Naive thymus-derived CD4-positive, alpha-beta T cell (primary cell): ENCODE results near the gene CRTC3. TPM values are rescaled to one million over a fixed set of nuclear protein-coding genes. Genes with fewer than 3 reads are reported as not detected.

Source experiments
- ATAC-seq: fragments of 150-1000 bp; cut with Tn5 transposase; 2 replicates; pipeline ENCODE4 v1.10.0; 2021; ENCODE audit warnings: mild to moderate bottlenecking, moderate library complexity
- CTCF ChIA-PET: fragments of 350-600 bp; sonication (Branson Sonifier 250); formaldehyde crosslinking; loops from one replicate; lab custom pipeline; 2021; ENCODE audit warnings: antibody characterized with exemption; lab: Charles Lee
- POLR2A ChIA-PET: fragments of 350-600 bp; sonication (Branson Sonifier 250); formaldehyde crosslinking; loops from one replicate; lab custom pipeline; 2021; ENCODE audit warnings: antibody characterized with exemption, inconsistent platforms; lab: Charles Lee
- DNase-seq, 9 donors: peaks; one replicate each; pipeline versions ENCODE4 v3.0.0 to v3.0.0-alpha.2; 2020 to 2022; ENCODE audit warnings: mixed read lengths in 1 of 9
- H3K27ac ChIP-seq: one replicate; pipeline ENCODE4 v1.7.0; 2013; ENCODE audit warnings: mild to moderate bottlenecking, low read depth, low read length, moderate library complexity
- H3K27me3 ChIP-seq, 2 donors: one replicate each; pipeline ENCODE4 v1.7.0; 2013; ENCODE audit warnings: low read length in 2 of 2, mild to moderate bottlenecking in 2 of 2, moderate library complexity in 2 of 2; ENCODE audit not compliant: control insufficient read depth in 2 of 2, insufficient read depth in 2 of 2
- H3K36me3 ChIP-seq, 3 experiments: 1 replicate in 2 of 3; 2 replicates in 1 of 3; pipeline ENCODE4 v1.7.0; 2013; ENCODE audit warnings: low read length in 3 of 3, mild to moderate bottlenecking in 3 of 3, moderate library complexity in 1 of 3; ENCODE audit not compliant: insufficient read depth in 3 of 3, control insufficient read depth in 2 of 3
- H3K4me1 ChIP-seq, 2 donors: one replicate each; pipeline ENCODE4 v1.7.0; 2013; ENCODE audit warnings: low read length in 2 of 2, mild to moderate bottlenecking in 2 of 2, moderate library complexity in 1 of 2; ENCODE audit not compliant: control insufficient read depth in 2 of 2, insufficient read depth in 2 of 2
- H3K4me3 ChIP-seq: 2 replicates; pipeline ENCODE4 v1.7.0; 2013; ENCODE audit warnings: mild to moderate bottlenecking, low read length
- H3K9me3 ChIP-seq, 3 experiments: 1 replicate in 2 of 3; 2 replicates in 1 of 3; pipeline ENCODE4 v1.7.0; 2013; ENCODE audit warnings: low read length in 3 of 3; ENCODE audit not compliant: control insufficient read depth in 2 of 3
- H3K27ac Mint-ChIP-seq, 9 donors: one replicate each; pipeline ENCODE4 v1.8.0; 2020 to 2022; ENCODE audit warnings: mixed read lengths in 9 of 9, mild to moderate bottlenecking in 8 of 9, moderate library complexity in 5 of 9, inconsistent platforms in 2 of 9
- H3K27me3 Mint-ChIP-seq, 5 donors: one replicate each; pipeline ENCODE4 v1.8.0; 2021 to 2022; ENCODE audit warnings: mixed read lengths in 5 of 5, mild to moderate bottlenecking in 1 of 5
- H3K36me3 Mint-ChIP-seq, 5 donors: one replicate each; pipeline ENCODE4 v1.8.0; 2020 to 2022; ENCODE audit warnings: mixed read lengths in 5 of 5, mild to moderate bottlenecking in 3 of 5, inconsistent platforms in 1 of 5
- H3K4me1 Mint-ChIP-seq, 7 donors: one replicate each; pipeline ENCODE4 v1.8.0; 2020 to 2022; ENCODE audit warnings: mixed read lengths in 7 of 7, mild to moderate bottlenecking in 3 of 7, inconsistent platforms in 1 of 7
- H3K4me3 Mint-ChIP-seq, 10 donors: one replicate each; pipeline ENCODE4 v1.8.0; 2020 to 2022; ENCODE audit warnings: mild to moderate bottlenecking in 10 of 10, mixed read lengths in 10 of 10, moderate library complexity in 6 of 10, inconsistent platforms in 2 of 10
- H3K9me3 Mint-ChIP-seq, 11 donors: one replicate each; pipeline ENCODE4 v1.8.0; 2020 to 2022; ENCODE audit warnings: mixed read lengths in 11 of 11, mild to moderate bottlenecking in 4 of 11, inconsistent platforms in 1 of 11, moderate library complexity in 1 of 11
- intact Hi-C, 2 donors: fragments of 100-400 bp; cut with micrococcal nuclease; formaldehyde crosslinking; loops; one replicate each; pipeline ENCODE4 v1.15.1; 2023
- polyA plus RNA-seq, 2 donors: library from polyadenylated mRNA; unstranded; fragments of 300-500 nt; fragmentation: Illumina TruSeq; gene quantifications; one replicate each; pipeline ENCODE4 v1.2.3, GENCODE V29; 2021
- total RNA-seq, 6 experiments: library from RNA in 5 of 6; stranded (reverse) in 5 of 6; gene quantifications; 1 replicate in 5 of 6; 2 replicates in 1 of 6; pipeline ENCODE4 v1.2.3 and lab custom pipeline; 2021 to 2026

Gene CRTC3
- total and polyA plus RNA-seq, 7 experiments from 2014 or later, result 40.5 to 132 (median 106) TPM

- Histone ChIP-seq H3K9me3 (no peaks in the 10 kb centered on the region), H3K4me3 (no peak overlapping the region), H3K36me3 (peaks cover 0 to 63% (median 11%) of the 10 kb centered on the region in 3 experiments), H3K27me3 (no peaks in the 10 kb centered on the region), H3K27ac (no peak overlapping the region), H3K4me1 (peaks cover 3% of the 10 kb centered on the region in 2 donors)
- Mint-ChIP-seq H3K27ac (peak overlapping the region in 2 of 9 donors; percentile 20 to 64), H3K36me3 (peaks cover 5 to 36% (median 22%) of the 10 kb centered on the region in 5 donors), H3K27me3 (peaks cover 0 to 2% (median 0%) of the 10 kb centered on the region in 5 donors), H3K9me3 (peaks cover 0 to 3% (median 0%) of the 10 kb centered on the region in 11 donors), H3K4me3 (no peak overlapping the region), H3K4me1 (peaks cover 4 to 20% (median 16%) of the 10 kb centered on the region in 7 donors)
- ATAC-seq (no peak), DNase-seq (no peak)
- ChIA-PET POLR2A (interaction anchor here (0.9 kb wide), 1 partner anchor 237 kb away, joined by 3 read pairs; no protein-coding TSS in a partner anchor), CTCF (interaction anchor here (1.6 kb wide), 1 partner anchor 323 kb away, joined by 3 read pairs; no protein-coding TSS in a partner anchor)
- intact Hi-C loops, result loop anchor here in 1 of 2 donors (10.0 kb wide), 1 partner anchor 278 kb away; no protein-coding TSS in a partner anchor
These were observed 113.5 kb downstream of the CRTC3 start for GRCh38 chr15:90643301-90643632.

DNA sequence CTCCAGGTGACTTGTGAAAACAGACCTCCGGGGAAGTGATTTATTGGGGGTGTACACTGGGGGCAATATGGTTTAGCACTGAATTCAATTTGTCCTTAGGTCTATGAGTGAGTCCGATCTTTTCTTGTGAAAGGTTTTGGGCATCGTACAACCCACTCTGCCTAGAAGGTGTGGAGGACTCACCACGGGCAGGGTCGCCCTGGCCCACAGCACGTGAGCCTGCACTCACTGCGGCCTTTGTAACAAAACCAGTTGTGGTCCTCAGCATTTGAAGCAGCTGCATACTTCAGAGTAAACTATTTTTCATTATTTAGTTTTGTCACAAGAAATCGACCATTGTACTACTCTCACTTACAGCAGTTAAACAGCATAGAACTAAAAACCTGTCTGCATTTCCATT is 114.8 kb downstream of the CRTC3 start:
- peaks cover 11 to 29% (median 27%) of the 10 kb centered on the region in 7 donors for H3K4me1 Mint-ChIP-seq
- Histone ChIP-seq H3K27me3 (no peaks in the 10 kb centered on the region), H3K27ac (no peak overlapping the region), H3K9me3 (no peaks in the 10 kb centered on the region), H3K36me3 (peaks cover 0 to 51% (median 11%) of the 10 kb centered on the region in 3 experiments), H3K4me3 (no peak overlapping the region), H3K4me1 (peaks cover 9 to 10% of the 10 kb centered on the region in 2 donors)
- H3K27me3 Mint-ChIP-seq, result peaks cover 0 to 4% (median 0%) of the 10 kb centered on the region in 5 donors
- ChIA-PET POLR2A (interaction anchor here (1.0 kb wide), 1 partner anchor 125 kb away, joined by 5 read pairs; no protein-coding TSS in a partner anchor), CTCF (no interaction called here)
- ATAC-seq (no peak), DNase-seq (no peak)
- H3K27ac Mint-ChIP-seq, result peak overlapping the region in 6 of 9 donors; percentile 27 to 77 (median 72)
- H3K9me3 Mint-ChIP-seq, result peaks cover 0 to 3% (median 0%) of the 10 kb centered on the region in 11 donors
- intact Hi-C loops, result loop anchor here in 1 of 2 donors (10.0 kb wide), 1 partner anchor 280 kb away; no protein-coding TSS in a partner anchor
- peaks cover 0 to 28% (median 17%) of the 10 kb centered on the region in 5 donors for H3K36me3 Mint-ChIP-seq
- no peak overlapping the region for H3K4me3 Mint-ChIP-seq

DNA sequence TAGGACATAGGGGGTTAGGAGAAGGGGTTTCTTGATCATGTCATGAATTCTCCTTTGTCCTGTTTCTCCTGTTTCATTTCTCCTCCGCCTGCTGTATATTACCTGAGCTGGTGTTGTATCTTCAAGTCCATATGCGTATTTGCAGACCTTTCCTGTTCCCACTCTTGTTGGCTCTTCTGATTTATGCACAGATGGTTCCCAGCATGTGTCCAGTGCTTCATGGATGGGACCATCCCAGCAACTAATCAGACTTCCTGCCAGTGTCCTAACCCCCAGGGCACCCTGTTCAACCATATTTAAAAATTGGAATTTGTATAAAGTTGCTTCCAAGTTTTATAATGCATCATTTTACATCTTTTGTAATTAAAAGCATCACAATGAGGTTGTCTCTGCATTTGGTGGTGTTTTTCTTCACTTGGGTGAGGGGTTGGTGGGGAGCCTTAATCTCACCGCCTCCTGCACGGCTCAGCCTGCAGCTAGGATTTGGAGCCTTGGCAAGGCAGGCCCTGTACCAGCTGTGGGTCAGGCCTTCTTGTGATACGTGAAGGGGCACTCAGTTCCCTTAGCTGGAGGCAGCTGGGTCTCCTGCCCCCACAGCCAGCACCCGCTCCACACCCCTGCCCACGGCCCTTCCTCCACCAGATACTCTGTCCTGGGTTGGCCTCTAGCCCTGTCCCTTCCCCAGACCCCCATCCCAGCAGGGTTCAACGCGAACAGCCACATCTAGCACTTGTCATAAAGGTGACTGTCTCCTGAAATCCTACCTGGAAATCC is 115.4 kb downstream of the CRTC3 start:
- Mint-ChIP-seq H3K4me3 (no peak overlapping the region), H3K36me3 (peaks cover 0 to 28% (median 17%) of the 10 kb centered on the region in 5 donors), H3K4me1 (peaks cover 17 to 35% (median 33%) of the 10 kb centered on the region in 7 donors), H3K9me3 (peaks cover 0 to 3% (median 0%) of the 10 kb centered on the region in 11 donors), H3K27ac (peak overlapping the region; percentile 45 to 83 (median 73)), H3K27me3 (peaks cover 0 to 4% (median 0%) of the 10 kb centered on the region in 5 donors)
- no peaks in the 10 kb centered on the region for H3K27me3 ChIP-seq
- H3K36me3 ChIP-seq, result peaks cover 0 to 49% (median 11%) of the 10 kb centered on the region in 3 experiments
- no peaks in the 10 kb centered on the region for H3K9me3 ChIP-seq
- no peak overlapping the region for H3K27ac ChIP-seq
- intact Hi-C loops, result loop anchor here (5.0 to 10.0 kb wide), 2 partner anchors 227 to 280 kb away; no protein-coding TSS in a partner anchor
- peaks cover 9 to 13% of the 10 kb centered on the region in 2 donors for H3K4me1 ChIP-seq
- H3K4me3 ChIP-seq, result no peak overlapping the region
- DNase-seq, result peak in 1 of 9 donors; percentile 18
- no peak for ATAC-seq
- POLR2A ChIA-PET, result interaction anchor here (1.0 kb wide), 1 partner anchor 126 kb away, joined by 5 read pairs; no protein-coding TSS in a partner anchor
- CTCF ChIA-PET, result interaction anchor here (1.3 kb wide), 1 partner anchor 241 kb away, joined by 4 read pairs; no protein-coding TSS in a partner anchor

DNA sequence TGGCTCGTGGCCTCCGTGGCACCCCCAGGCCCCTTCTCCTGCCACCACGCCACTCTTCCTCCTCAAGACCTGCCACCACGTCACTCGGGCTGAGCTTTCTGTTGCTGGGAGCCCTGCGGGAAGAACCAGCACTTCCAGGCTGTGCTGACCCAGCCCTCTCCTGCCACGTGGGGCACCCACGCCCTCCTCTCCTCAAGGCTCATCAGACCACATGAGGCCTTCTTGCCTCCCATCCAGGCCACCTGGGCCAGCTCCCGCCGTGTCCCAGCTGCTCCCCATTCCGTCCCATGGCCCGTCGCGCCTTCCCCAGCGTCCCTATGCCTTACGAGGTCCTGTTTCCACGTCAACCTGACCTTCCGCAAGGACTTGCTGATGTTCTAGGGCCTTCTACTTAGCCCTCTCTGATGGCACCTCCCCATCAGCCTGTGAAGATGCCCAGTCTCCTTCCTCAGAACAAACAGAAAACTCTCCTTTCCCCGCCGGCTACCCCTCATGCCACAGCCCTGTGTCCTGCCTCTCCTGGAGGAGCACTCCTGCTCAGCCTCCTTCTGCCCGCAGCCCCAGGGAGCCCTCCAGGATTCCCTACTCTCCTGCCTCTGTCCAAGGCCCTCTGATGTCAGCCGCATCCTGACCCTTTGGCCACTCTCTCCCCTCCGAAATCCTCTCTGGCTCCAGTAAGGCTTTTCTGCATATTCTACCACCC is 116.3 kb downstream of the CRTC3 start:
- peak overlapping the region; percentile 45 to 83 (median 71) for H3K27ac Mint-ChIP-seq
- Histone ChIP-seq H3K9me3 (no peaks in the 10 kb centered on the region), H3K27ac (no peak overlapping the region), H3K4me1 (peaks cover 9 to 15% of the 10 kb centered on the region in 2 donors), H3K36me3 (peaks cover 0 to 40% (median 8%) of the 10 kb centered on the region in 3 experiments), H3K4me3 (no peak overlapping the region), H3K27me3 (no peaks in the 10 kb centered on the region)
- DNase-seq (no peak), ATAC-seq (no peak)
- H3K27me3 Mint-ChIP-seq, result peaks cover 0 to 4% (median 0%) of the 10 kb centered on the region in 5 donors
- intact Hi-C loops, result loop anchor here (5.0 to 10.0 kb wide), 2 partner anchors 226 to 281 kb away; no protein-coding TSS in a partner anchor
- H3K4me3 Mint-ChIP-seq, result peak overlapping the region in 2 of 10 donors; percentile 4 to 44
- CTCF ChIA-PET, result interaction anchor here (0.9 to 1.3 kb wide), 3 partner anchors 45 to 326 kb away, joined by 3 to 5 read pairs (median 4); no protein-coding TSS in a partner anchor
- H3K9me3 Mint-ChIP-seq, result peaks cover 0 to 3% (median 0%) of the 10 kb centered on the region in 11 donors
- H3K36me3 Mint-ChIP-seq, result peaks cover 0 to 24% (median 17%) of the 10 kb centered on the region in 5 donors
- POLR2A ChIA-PET, result no interaction called here
- H3K4me1 Mint-ChIP-seq, result peaks cover 26 to 44% (median 38%) of the 10 kb centered on the region in 7 donors

GRCh38 chr15:90646662-90647305 is 117.1 kb downstream of the CRTC3 start:
- ChIA-PET POLR2A (no interaction called here), CTCF (interaction anchor here (1.1 kb wide), 1 partner anchor 327 kb away, joined by 5 read pairs; no protein-coding TSS in a partner anchor)
- Mint-ChIP-seq H3K36me3 (peaks cover 0 to 25% (median 17%) of the 10 kb centered on the region in 5 donors), H3K27ac (peak overlapping the region in 8 of 9 donors; percentile 34 to 77 (median 67)), H3K9me3 (peaks cover 0 to 7% (median 0%) of the 10 kb centered on the region in 11 donors), H3K4me3 (no peak overlapping the region), H3K4me1 (peaks cover 27 to 47% (median 39%) of the 10 kb centered on the region in 7 donors), H3K27me3 (peaks cover 0 to 4% (median 0%) of the 10 kb centered on the region in 5 donors)
- peaks cover 0 to 33% (median 3%) of the 10 kb centered on the region in 3 experiments for H3K36me3 ChIP-seq
- no peak overlapping the region for H3K27ac ChIP-seq
- H3K9me3 ChIP-seq, result no peaks in the 10 kb centered on the region
- no peak for ATAC-seq
- peaks cover 9 to 15% of the 10 kb centered on the region in 2 donors for H3K4me1 ChIP-seq
- no peak overlapping the region for H3K4me3 ChIP-seq
- H3K27me3 ChIP-seq, result no peaks in the 10 kb centered on the region
- intact Hi-C loops, result loop anchor here (5.0 to 10.0 kb wide), 2 partner anchors 226 to 282 kb away; no protein-coding TSS in a partner anchor
- peak in 1 of 9 donors; percentile 17 for DNase-seq
